HepG2 (cell line): ENCODE measurements around the gene ACACB. TPM values are rescaled to one million over a fixed set of nuclear protein-coding genes. Genes with fewer than 3 reads are reported as not detected.

Experiments
- ATAC-seq: fragments of 200-7000 bp; cut with Tn5 transposase; 3 replicates; pipeline ENCODE4 v1.9.1; 2020; ENCODE audit warnings: mild to moderate bottlenecking, moderate library complexity
- BruUV-seq: library from RNA; stranded (reverse); fragments of 400-500 nt; replicated peaks from 2 replicates; lab custom pipeline; 2021; lab: Mats Ljungman, UMichigan
- CTCF ChIA-PET: fragments of 300-600 bp; formaldehyde crosslinking; extraction: SDS; loops from one replicate; lab custom pipeline; 2021; ENCODE audit warnings: low total read pairs, inconsistent platforms, low intra/inter-chr PET ratio; lab: Yijun Ruan, JAX
- POLR2A ChIA-PET: fragments of 350-600 bp; sonication (Branson Sonifier 250); formaldehyde crosslinking; loops from one replicate; lab custom pipeline; 2020; ENCODE audit warnings: antibody characterized with exemption, inconsistent platforms; lab: Yijun Ruan, JAX
- DNase-seq: peaks from one replicate; pipeline ENCODE4 v3.0.0-alpha.2; 2015; ENCODE audit warnings: low spot score
- FAIRE-seq: peaks from 3 replicates; lab custom pipeline; 2011; peaks lifted over from hg19 to GRCh38; lab: Jason Lieb, UNC
- H2AFZ ChIP-seq: one replicate; pipeline ENCODE4 v1.6.1; 2011; ENCODE audit warnings: low read length, inconsistent platforms
- H3K27ac ChIP-seq: fragments of 300-600 bp; 3 replicates; pipeline ENCODE4 v1.8.0; 2011; ENCODE audit warnings: mixed run types, mild to moderate bottlenecking, mixed read lengths, low read length, inconsistent platforms; ENCODE audit not compliant: insufficient read depth; ENCODE audit errors: extremely low read length
- H3K27me3 ChIP-seq, 2 experiments: fragments of 200-600 bp in 1 of 2; 2 replicates in 1 of 2; 3 replicates in 1 of 2; pipeline versions ENCODE4 v1.6.0 to v1.8.0; 2011; ENCODE audit warnings: low read length in 2 of 2, mild to moderate bottlenecking in 2 of 2, moderate library complexity in 2 of 2, inconsistent platforms in 1 of 2; ENCODE audit not compliant: insufficient read depth in 2 of 2, control insufficient read depth in 1 of 2
- H3K36me3 ChIP-seq, 2 experiments: fragments of 200-600 bp in 1 of 2; replicated peaks in 1 of 2; 2 replicates in 1 of 2; 3 replicates in 1 of 2; pipeline versions ENCODE4 v1.5.1 to v1.8.0; 2011; ENCODE audit warnings: low read length in 2 of 2, inconsistent platforms in 1 of 2; ENCODE audit not compliant: insufficient read depth in 2 of 2, control insufficient read depth in 1 of 2
- H3K4me1 ChIP-seq: 2 replicates; pipeline ENCODE4 v1.5.1; 2012; ENCODE audit warnings: low read length, inconsistent platforms; ENCODE audit not compliant: insufficient read depth
- H3K4me2 ChIP-seq: 2 replicates; pipeline ENCODE4 v1.6.0; 2011; ENCODE audit warnings: low read depth, low read length, inconsistent platforms
- H3K4me3 ChIP-seq, 3 experiments: fragments of 200-600 bp in 1 of 3; sonication (generic), shearing (Covaris generic) in 1 of 3; replicated peaks in 1 of 3; 2 replicates each; pipeline ENCODE4 v1.5.1; 2011 to 2016; ENCODE audit warnings: low read length in 3 of 3, inconsistent platforms in 2 of 3, low read depth in 2 of 3, mild to moderate bottlenecking in 2 of 3, control low read depth in 1 of 3, mixed read lengths in 1 of 3; ENCODE audit not compliant: insufficient read depth in 1 of 3
- H3K79me2 ChIP-seq: one replicate; pipeline ENCODE4 v1.6.1; 2011; ENCODE audit warnings: low read length, inconsistent platforms; ENCODE audit not compliant: insufficient read depth
- H3K9ac ChIP-seq: 2 replicates; pipeline ENCODE4 v1.6.0; 2011; ENCODE audit warnings: mild to moderate bottlenecking, low read depth, low read length, inconsistent platforms; ENCODE audit not compliant: insufficient read depth
- H3K9me3 ChIP-seq: 2 replicates; pipeline ENCODE4 v1.5.1; 2012; ENCODE audit warnings: mild to moderate bottlenecking, low read length
- H4K20me1 ChIP-seq: 2 replicates; pipeline ENCODE4 v1.6.0; 2011; ENCODE audit warnings: inconsistent platforms, mild to moderate bottlenecking, low read length, moderate library complexity; ENCODE audit not compliant: insufficient read depth
- GLMP ChIP-seq: sonication (generic); formaldehyde crosslinking; IDR thresholded peaks from 2 replicates; pipeline ENCODE4 v1.9.0; 2021; ENCODE audit warnings: missing genetic modification reagents, mild to moderate bottlenecking, borderline replicate concordance
- IRF2 ChIP-seq: IDR thresholded peaks from 2 replicates; pipeline ENCODE4 v1.6.1; 2018; ENCODE audit warnings: missing genetic modification reagents, missing compliant biosample characterization
- JUN ChIP-seq: sonication (generic); formaldehyde crosslinking; IDR thresholded peaks from 2 replicates; pipeline ENCODE4 v1.4.0; 2020; ENCODE audit warnings: mild to moderate bottlenecking, missing genetic modification reagents
- KLF6 ChIP-seq: IDR thresholded peaks from 2 replicates; pipeline ENCODE4 v1.8.0; 2016; ENCODE audit warnings: missing biosample characterization, missing genetic modification reagents
- LCORL ChIP-seq, 2 experiments: fragments of 450-650 bp in 1 of 2; sonication (generic) in 1 of 2; formaldehyde crosslinking in 1 of 2; IDR thresholded peaks; 2 replicates each; pipeline versions ENCODE4 v1.5.0 to v1.6.1; 2017 to 2020; ENCODE audit warnings: antibody characterized with exemption in 1 of 2, missing genetic modification reagents in 1 of 2
- NFKB2 ChIP-seq: sonication (generic); formaldehyde crosslinking; IDR thresholded peaks from 2 replicates; pipeline ENCODE4 v1.4.0; 2020; ENCODE audit warnings: missing genetic modification reagents, borderline replicate concordance
- POGK ChIP-seq: sonication (generic); formaldehyde crosslinking; conservative IDR thresholded peaks from 2 replicates; pipeline ENCODE4 v1.8.0; 2022; ENCODE audit warnings: mild to moderate bottlenecking, moderate library complexity, missing genetic modification reagents
- TBL1XR1 ChIP-seq: fragments of 150-350 bp; IDR thresholded peaks from 2 replicates; pipeline ENCODE4 v1.6.1; 2014; ENCODE audit warnings: borderline replicate concordance, low read length; ENCODE audit not compliant: partially characterized antibody
- THAP11 ChIP-seq: IDR thresholded peaks from 2 replicates; pipeline ENCODE4 v1.6.1; 2016; ENCODE audit warnings: missing biosample characterization, missing genetic modification reagents
- ZNF326 ChIP-seq: sonication (generic); formaldehyde crosslinking; IDR thresholded peaks from 2 replicates; pipeline ENCODE4 v1.4.0; 2020; ENCODE audit warnings: missing genetic modification reagents, borderline replicate concordance
- ZNF543 ChIP-seq: sonication (generic); formaldehyde crosslinking; IDR thresholded peaks from 2 replicates; pipeline ENCODE4 v1.4.0; 2020; ENCODE audit warnings: mild to moderate bottlenecking, missing genetic modification reagents
- WGBS: methylation state at CpG from one replicate; pipeline ENCODE4 v1.1.6; 2017; ENCODE audit warnings: low lambda C conversion rate; 5-methylcytosine and 5-hydroxymethylcytosine counted together
- in situ Hi-C: cut with HindIII; loops from 2 replicates; pipeline ENCODE4 v1.10.0; 2017; ENCODE audit warnings: low pct_unique_long_range_greater_than_20kb; ENCODE audit not compliant: extremely low pct_ligation_motif_present
- intact Hi-C: fragments of 100-400 bp; cut with micrococcal nuclease; formaldehyde crosslinking; loops from one replicate; pipeline ENCODE4 v1.10.0; 2022; ENCODE audit not compliant: unreplicated experiment
- polyA plus RNA-seq, 8 experiments: library from polyadenylated mRNA; depleted of rRNA in 3 of 8; stranded (reverse) in 7 of 8; unstranded in 1 of 8; fragments of >200 nt; fragmentation: Illumina TruSeq in 4 of 8; extraction: Trizol in 4 of 8; gene quantifications; 2 replicates each; pipeline versions ENCODE4 v1.2.1 to v1.2.3, GENCODE V29; 2011 to 2016; ENCODE audit warnings: low read depth in 4 of 8, missing spikeins in 1 of 8, mixed read lengths in 1 of 8; ENCODE audit not compliant: insufficient read depth in 1 of 8
- total RNA-seq, 5 experiments: library from RNA; depleted of rRNA; stranded (reverse); fragments of >200 nt; fragmentation: Illumina TruSeq; extraction: Trizol; gene quantifications; 2 replicates each; pipeline ENCODE4 v1.2.3, GENCODE V29; 2016; ENCODE audit warnings: low read depth in 1 of 5
- TF ChIP-seq, protein P1 (sequence below): sonication (generic); formaldehyde crosslinking; IDR thresholded peaks from 2 replicates; pipeline ENCODE4 v1.5.1; 2020; ENCODE audit warnings: mild to moderate bottlenecking, missing genetic modification reagents, borderline replicate concordance
- TF ChIP-seq, protein P2 (sequence below): sonication (generic); formaldehyde crosslinking; IDR thresholded peaks from 2 replicates; pipeline ENCODE4 v1.4.0; 2020; ENCODE audit warnings: mild to moderate bottlenecking, missing genetic modification reagents

Gene ACACB
- total and polyA plus RNA-seq, 2 of the 13 experiments (the other 11 are each of a cell fraction or from before 2014, with no cell fraction given) = 6.2 to 8.6 TPM

DNA sequence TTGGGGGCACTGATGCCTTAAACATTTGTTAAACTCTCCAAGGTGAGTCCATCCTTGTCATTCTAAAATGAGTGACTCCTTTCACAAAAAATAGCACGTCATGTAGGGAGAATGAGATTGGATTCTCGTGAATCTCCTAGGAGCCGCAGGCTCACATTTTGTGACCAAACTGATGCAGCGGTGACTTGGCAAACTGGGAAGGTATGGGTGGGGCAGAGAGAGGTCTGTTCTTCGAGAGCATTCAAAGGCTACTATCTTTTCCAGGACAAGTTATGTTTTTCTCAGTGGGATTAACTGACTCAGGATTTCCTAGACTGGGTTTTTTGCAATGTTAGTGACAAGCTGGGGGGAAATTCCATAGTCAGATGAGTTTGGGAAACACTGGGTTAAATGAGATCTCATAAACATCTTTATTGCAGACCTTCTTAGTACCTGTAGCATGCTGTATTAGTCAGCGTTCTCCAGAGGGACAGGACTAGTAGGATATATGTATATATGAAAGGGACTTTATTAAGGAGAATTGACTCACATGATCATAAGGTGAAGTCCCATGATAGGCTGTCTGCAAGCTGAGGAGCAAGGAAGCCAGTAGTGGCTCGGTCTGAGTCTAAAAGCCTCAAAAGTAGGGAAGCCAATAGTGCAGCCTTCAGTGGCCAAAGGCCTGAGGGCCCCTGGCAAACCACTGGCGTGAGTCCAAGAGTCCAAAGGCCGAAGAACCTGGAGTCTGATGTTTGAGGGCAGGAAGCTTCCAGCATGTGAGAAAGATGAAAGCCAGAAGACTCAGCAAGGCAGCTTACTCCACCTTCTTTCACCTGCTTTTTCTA, 131.7 kb downstream of the ACACB start:
- FAIRE-seq (peak; percentile 81), ATAC-seq (peak; percentile 90), DNase-seq (peak; percentile 75)
- H3K27ac ChIP-seq = peak overlapping the region; percentile 60
- H2AFZ ChIP-seq = no peak overlapping the region
- peak overlapping the region; percentile 55 for H3K4me2 ChIP-seq
- no peaks in the 10 kb centered on the region for H3K79me2 ChIP-seq
- intact Hi-C loops = loop anchor here (5.0 kb wide), 2 partner anchors 51 to 131 kb away; partner anchors contain the start of gene ACACB
- CTCF ChIA-PET = no interaction called here
- H3K4me1 ChIP-seq = peaks cover 23% of the 10 kb centered on the region
- TSS peak; percentile 30 for BruUV-seq
- H3K36me3 ChIP-seq = peaks cover 0 to 2% of the 10 kb centered on the region in 2 experiments; a peak in 1 of 5 replicates
- 60% methylated on average over 9 of the region's 9 CpGs for WGBS
- H3K9me3 ChIP-seq = no peaks in the 10 kb centered on the region
- peak overlapping the region; percentile 37 for H3K9ac ChIP-seq
- in situ Hi-C loops = loop anchor here (10.0 kb wide), 1 partner anchor 113 kb away; no protein-coding TSS in a partner anchor
- POLR2A ChIA-PET = interaction anchor here (0.7 to 3.0 kb wide), 3 partner anchors 50 to 132 kb away, joined by 3 to 15 read pairs (median 5); partner anchors contain the start of gene ACACB
- H3K27me3 ChIP-seq = no peaks in the 10 kb centered on the region
- no peak overlapping the region for H3K4me3 ChIP-seq
- no peaks in the 10 kb centered on the region for H4K20me1 ChIP-seq
- TF ChIP-seq GLMP (no peak), ZNF326 (CRISPR knock-in tag) (no peak), THAP11 (CRISPR knock-in tag) (0 out of 2 replicates have a peak, but pooled peaks have one; percentile 23), ZNF543 (no peak), IRF2 (no peak), KLF6 (CRISPR knock-in tag) (0 out of 2 replicates have a peak, but pooled peaks have one; percentile 28), TBL1XR1 (no peak), LCORL (IDR thresholded peaks at IDR 0.05) (no peak), LCORL (CRISPR knock-in tag; IDR thresholded peaks at IDR 0.05) (no peak), NFKB2 (CRISPR knock-in tag) (no peak), JUN (CRISPR knock-in tag) (no peak), POGK (CRISPR knock-in tag) (0 out of 2 replicates have a peak, but pooled peaks have one; percentile 42)
- TF ChIP-seq, protein P1, sequence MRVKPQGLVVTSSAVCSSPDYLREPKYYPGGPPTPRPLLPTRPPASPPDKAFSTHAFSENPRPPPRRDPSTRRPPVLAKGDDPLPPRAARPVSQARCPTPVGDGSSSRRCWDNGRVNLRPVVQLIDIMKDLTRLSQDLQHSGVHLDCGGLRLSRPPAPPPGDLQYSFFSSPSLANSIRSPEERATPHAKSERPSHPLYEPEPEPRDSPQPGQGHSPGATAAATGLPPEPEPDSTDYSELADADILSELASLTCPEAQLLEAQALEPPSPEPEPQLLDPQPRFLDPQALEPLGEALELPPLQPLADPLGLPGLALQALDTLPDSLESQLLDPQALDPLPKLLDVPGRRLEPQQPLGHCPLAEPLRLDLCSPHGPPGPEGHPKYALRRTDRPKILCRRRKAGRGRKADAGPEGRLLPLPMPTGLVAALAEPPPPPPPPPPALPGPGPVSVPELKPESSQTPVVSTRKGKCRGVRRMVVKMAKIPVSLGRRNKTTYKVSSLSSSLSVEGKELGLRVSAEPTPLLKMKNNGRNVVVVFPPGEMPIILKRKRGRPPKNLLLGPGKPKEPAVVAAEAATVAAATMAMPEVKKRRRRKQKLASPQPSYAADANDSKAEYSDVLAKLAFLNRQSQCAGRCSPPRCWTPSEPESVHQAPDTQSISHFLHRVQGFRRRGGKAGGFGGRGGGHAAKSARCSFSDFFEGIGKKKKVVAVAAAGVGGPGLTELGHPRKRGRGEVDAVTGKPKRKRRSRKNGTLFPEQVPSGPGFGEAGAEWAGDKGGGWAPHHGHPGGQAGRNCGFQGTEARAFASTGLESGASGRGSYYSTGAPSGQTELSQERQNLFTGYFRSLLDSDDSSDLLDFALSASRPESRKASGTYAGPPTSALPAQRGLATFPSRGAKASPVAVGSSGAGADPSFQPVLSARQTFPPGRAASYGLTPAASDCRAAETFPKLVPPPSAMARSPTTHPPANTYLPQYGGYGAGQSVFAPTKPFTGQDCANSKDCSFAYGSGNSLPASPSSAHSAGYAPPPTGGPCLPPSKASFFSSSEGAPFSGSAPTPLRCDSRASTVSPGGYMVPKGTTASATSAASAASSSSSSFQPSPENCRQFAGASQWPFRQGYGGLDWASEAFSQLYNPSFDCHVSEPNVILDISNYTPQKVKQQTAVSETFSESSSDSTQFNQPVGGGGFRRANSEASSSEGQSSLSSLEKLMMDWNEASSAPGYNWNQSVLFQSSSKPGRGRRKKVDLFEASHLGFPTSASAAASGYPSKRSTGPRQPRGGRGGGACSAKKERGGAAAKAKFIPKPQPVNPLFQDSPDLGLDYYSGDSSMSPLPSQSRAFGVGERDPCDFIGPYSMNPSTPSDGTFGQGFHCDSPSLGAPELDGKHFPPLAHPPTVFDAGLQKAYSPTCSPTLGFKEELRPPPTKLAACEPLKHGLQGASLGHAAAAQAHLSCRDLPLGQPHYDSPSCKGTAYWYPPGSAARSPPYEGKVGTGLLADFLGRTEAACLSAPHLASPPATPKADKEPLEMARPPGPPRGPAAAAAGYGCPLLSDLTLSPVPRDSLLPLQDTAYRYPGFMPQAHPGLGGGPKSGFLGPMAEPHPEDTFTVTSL (CRISPR knock-in tag) = no peak
- TF ChIP-seq, protein P2, sequence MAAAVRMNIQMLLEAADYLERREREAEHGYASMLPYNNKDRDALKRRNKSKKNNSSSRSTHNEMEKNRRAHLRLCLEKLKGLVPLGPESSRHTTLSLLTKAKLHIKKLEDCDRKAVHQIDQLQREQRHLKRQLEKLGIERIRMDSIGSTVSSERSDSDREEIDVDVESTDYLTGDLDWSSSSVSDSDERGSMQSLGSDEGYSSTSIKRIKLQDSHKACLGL = no peak
